Right ventricle myocardium inferior (tissue), 1 donor: ENCODE measurements around the gene TULP4. TPM values are rescaled to one million over a fixed set of nuclear protein-coding genes. Genes with fewer than 3 reads are reported as not detected.
"Not testable (repeated sequence)": the region's sequence is repeated elsewhere in the genome, so short reads cannot be mapped to it uniquely, and the experiment has no call there.

Source experiments
- ATAC-seq: fragments of 200-7000 bp; cut with Tn5 transposase; one replicate; pipeline ENCODE4 v1.9.1; 2020; ENCODE audit warnings: mild to moderate bottlenecking, moderate library complexity
- DNase-seq: peaks from one replicate; pipeline ENCODE4 v3.0.0; 2021; ENCODE audit errors: missing footprints
- intact Hi-C: fragments of 100-400 bp; cut with DNase I; formaldehyde crosslinking; loops from one replicate; pipeline ENCODE4 v1.11.0; 2022
- total RNA-seq: library from RNA; stranded (reverse); fragmentation: NEBNext Ultra II Directional; extraction: Animal tissue kit (Norgen Biotek cat#: 25700); gene quantifications from one replicate; pipeline ENCODE4 v1.2.1, GENCODE V29; 2021
- donor health status: DM: no; HTN: yes; CAD: no; lungs with severe emphysema.

TULP4 gene
- total RNA-seq, 1 donor from 2014 or later = 94.9 TPM

DNA sequence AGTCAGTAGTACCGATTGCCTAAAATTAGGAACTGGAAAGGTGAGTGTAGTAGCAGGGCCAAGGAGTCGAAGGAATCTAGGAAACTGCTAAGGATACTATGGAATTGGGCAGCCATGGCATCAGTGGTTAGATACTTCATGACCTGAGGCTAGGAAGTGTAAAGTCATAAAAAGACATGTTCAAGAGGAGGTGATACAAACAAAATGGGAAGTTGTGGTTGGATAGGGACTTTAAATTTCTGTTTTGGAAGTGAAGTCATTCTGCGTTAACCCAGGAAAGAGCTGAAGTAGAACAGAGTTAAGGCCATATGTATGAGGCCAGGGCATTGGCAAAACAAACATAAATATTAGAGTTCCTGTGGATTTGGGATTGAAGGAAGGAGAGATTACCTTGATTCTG is 159.1 kb downstream of the TULP4 start:
- intact Hi-C loops = no loop called here
- DNase-seq (no peak), ATAC-seq (no peak)

DNA sequence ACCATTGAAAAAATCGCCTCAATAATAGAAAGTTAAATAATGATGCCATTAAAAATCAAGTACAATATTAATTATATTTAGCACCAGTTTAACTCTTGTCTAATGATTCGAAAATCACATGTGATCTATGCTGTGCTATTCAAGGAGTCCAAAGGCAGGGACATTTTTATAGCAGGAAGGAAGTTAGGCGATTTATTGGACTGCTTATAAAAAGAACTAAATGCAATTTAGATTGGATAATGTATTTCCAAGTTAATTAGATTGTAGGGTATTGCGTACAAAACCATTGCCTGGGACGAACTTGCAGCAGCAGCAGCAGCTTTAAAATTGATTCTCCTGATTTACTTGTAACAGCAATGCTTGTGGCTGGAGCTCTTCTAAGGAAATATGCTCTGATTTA is 160.2 kb downstream of the TULP4 start:
- intact Hi-C loops = no loop called here
- DNase-seq = no peak
- no peak for ATAC-seq

DNA sequence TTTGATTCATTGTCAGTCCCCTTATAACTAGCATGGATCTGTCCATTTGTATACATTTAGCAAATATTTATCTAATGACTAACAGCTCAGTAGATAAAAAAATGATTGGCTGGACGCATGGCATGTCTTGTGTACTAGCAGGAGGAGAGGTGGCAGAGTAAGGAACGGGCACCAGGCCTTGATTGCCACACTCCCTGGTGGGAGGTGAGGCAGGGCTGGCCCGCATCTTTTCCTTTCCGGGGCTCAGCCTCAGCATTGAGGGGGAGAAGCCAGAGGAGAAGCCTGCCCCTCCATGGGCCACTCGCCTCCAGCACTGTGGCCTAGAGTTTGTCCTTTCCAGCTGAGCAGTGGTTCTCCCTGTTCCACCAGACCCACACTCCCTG is 162.7 kb downstream of the TULP4 start:
- intact Hi-C loops = no loop called here
- peak; percentile 20 for ATAC-seq
- no peak for DNase-seq

DNA sequence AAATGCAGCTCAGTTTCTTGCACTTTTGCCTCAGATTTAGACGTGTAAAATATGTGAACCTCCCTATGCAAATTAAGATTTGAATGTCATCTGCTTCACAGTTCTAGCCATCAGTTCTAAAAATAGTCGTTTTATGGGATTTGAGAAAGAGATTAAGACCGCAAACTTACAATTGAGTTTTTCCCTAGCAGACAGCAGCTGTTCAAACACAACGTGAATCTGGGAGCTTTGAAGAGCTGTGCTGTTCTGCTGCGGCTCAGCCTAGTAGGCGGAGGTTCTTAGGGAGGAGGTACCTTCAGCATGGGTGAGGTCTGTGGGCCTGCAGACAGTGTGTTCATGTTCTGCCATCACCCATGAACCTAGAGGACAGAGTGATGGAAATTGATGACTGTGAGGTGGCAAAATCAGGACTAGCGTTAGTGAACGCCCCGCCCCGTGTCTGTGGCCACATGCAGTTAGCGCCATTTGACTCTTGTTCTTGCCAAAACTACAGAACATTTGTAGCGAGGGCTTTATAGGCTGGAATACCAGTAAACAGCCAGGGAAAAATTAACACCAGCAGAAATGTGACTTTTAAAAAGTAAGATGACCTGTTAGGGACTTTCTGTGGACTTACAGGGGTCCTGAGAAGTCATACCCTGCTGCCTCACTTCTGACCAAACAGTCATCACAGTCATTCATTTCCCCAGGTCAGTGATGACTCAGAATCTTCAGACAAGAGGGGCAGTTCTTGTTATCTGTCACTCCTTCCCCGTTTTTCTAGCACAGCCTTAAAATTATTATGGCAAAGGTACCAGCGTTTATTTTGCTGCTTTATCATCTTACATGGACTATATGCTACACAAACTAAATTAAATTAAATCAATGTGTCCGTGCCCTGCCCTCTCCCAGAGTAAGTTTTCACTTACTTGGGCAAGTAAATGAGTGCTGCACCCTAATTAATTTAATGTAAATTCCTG is 163.4 kb downstream of the TULP4 start:
- intact Hi-C loops = no loop called here
- peak; percentile 72 for ATAC-seq
- no peak for DNase-seq

DNA sequence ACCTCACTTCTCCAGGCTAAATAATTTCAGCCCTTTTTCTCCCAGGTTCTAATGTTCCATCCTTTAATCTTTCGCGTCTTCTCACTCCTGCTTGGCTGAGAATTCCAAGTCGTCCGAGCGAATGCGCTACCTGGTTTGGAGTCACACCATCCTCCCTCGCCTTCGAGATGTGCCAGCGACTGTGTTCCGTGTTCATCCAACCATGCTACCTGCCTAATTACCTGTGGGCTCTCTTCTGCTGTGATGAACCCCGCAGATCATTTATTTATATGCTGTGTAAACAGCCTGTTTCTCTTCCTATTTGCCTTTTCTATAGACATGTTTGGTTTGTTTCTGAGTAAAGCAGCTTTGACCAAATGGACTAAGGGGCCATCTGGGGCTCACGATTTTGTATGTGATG is 164.1 kb downstream of the TULP4 start:
- intact Hi-C loops = no loop called here
- ATAC-seq = no peak

DNA sequence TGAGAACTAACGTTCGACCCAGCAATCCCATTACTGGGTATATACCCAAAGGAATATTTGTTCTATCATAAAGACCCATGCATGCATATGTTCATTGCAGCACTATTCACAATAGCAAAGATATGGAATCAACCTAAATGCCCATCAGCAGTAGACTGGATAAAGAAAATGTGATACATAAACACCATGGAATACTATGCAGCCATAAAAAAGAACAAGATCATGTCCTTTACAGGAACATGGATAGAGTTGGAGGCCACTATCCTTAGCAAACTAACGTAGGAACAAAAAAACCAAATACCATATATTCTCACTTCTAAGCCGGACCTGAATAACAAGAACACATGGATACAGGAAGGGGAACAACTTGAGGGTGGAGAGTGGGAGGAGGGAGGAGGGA is 165.5 kb downstream of the TULP4 start:
- intact Hi-C loops, ATAC-seq, DNase-seq: not testable (repeated sequence)

More for the DNA sequence above, 164.1 kb downstream of the TULP4 start:
- DNase-seq = no peak

DNA sequence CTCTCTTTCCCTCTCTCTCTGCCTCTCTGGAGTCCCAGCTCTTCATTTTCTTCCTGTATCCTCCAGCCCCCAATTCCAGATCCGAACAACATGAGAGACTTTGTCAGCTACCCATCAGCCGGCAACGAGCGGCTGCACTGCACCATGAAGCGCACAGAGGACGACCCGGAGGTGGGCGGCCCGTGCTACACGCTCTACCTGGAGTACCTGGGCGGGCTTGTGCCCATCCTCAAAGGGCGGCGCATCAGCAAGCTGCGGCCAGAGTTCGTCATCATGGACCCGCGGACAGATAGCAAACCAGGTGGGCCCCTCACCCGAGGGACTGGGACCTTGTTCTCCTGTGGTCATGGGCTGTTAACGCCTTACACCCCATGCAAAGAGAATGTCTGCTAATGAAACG is 168.7 kb downstream of the TULP4 start:
- intact Hi-C loops = no loop called here
- ATAC-seq = no peak
- DNase-seq = no peak

DNA sequence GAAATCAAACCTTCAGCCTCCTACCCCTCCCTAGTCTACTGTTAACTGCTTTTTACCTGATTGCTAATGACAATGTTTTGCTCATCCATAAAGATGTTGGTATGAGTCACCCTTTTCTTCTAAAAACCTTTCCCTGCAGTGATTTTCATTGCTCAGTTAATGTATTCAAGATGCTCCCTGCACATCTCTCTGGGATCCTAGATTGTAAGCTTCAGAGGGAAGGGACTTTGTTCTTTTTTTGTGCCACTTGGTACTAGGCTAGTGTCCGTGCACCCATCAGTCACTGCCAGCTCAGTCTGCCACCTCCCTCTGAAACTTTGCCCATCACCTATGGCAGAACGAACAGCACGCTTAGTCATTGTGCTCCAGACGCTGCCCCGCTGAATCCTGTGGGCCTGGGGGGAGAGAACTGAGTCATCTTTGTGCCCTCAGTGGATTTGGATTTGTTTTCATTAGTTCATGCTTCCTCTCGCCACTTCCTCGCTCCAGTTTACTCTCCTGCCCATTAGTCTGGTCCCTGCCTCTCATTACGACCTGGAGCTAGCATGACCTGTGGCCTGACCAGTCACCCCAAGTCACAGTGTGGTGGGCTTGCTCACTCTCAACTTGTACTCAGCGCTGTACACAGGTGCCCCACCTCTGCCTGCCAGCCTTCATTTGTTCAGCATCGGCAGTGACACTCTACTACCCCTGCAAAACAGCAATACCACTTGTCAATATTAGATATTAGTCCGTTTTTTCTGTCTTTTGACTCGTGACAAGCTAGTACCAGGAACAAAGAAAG is 169.6 kb downstream of the TULP4 start:
- ATAC-seq (no peak), DNase-seq (no peak)
- intact Hi-C loops = no loop called here

DNA sequence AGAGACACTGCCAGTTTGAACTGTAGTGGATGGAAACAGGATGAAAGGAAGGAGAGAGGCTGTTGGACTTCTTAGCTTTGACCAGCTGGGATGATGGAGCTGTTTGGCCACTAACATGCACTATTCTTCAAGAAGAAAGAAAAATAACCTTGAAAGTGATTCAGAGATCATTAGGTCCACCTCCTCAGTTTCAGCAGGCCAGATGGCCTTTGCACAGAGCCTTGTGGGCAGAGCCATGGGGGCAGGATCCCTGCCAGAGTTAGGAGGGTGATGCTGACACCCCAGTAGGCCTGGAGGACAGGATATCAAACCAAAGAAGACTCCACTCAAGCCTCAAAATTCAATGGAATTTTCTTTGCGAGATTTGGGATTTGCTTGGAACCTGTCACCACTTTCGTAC is 173.2 kb downstream of the TULP4 start:
- ATAC-seq (no peak), DNase-seq (no peak)
- intact Hi-C loops = no loop called here

DNA sequence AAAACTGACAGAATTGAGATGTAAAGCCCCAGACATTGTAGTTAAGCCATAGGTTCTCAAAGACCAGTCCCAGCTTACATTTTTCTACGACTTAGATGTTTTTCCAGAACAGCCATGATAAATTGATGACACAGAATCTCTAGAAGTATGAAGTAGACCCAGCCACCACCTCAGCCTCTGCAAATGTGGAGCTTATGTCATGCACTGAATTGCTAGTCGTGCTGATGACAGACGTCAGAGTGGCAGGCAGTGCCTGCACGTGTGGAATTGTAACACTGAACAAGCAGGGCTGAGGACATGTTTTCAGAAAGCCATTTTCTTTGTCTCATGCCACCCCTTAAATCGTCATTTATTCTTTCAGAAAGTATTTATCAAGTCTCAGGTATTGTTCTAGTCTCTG is 175.2 kb downstream of the TULP4 start:
- no peak for ATAC-seq
- intact Hi-C loops = no loop called here
- no peak for DNase-seq

DNA sequence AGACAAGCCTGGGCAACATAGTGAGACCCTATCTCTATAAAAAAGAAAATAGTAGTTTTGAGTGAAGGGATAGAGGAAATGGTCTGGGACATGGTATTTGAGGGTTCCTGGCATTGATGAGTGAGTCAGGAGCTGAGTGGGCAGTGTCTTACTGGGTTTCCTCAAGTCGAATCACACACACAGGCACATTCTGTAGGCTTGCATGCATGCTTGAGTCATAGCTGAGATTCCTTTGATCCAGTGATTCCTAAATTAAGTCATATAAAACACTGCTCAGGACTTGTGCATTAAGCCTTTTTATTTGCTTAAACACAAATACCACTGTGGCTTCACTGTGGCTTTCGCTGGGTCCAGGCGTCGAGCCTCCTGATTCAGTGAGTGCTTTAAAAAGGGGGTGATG is 175.8 kb downstream of the TULP4 start:
- intact Hi-C loops = no loop called here
- no peak for DNase-seq
- ATAC-seq = no peak

DNA sequence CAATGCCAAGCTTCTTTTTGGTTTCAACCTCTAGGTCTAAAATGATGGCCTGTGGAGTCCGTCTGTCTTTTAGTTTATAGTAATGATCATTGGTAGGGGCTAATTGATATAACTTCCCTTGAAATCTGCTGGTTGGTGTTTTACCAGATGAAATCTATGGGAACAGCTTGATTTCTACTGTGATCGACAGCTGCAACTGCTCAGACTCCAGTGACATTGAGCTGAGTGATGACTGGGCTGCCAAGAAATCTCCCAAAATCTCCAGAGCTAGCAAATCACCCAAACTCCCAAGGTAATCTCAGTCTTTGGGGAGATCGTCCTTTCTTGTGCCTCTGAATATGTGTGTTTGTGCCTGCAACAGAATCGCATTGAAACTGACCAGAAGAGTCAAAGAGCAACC is 177.2 kb downstream of the TULP4 start:
- no peak for ATAC-seq
- intact Hi-C loops = no loop called here
- DNase-seq = no peak

DNA sequence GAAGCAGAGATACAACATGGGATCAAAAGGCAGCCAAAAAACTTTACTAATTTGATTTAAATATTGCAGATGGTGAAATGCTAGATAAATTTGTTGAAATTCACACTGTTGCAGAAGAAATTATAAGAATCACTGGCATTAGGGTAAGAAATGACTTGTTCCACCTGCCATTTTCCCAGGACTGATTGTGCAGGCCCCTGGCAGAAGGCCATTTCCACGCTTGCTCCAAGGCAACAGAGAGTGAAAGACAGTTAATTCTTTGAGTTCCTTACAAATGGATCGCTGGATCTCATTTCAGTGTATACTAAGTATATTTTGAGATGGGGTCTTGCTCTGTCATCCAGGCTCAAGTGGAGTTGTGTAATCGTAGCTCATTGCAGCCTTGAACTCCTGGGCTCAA is 180.6 kb downstream of the TULP4 start:
- no peak for DNase-seq
- no peak for ATAC-seq
- intact Hi-C loops = no loop called here

DNA sequence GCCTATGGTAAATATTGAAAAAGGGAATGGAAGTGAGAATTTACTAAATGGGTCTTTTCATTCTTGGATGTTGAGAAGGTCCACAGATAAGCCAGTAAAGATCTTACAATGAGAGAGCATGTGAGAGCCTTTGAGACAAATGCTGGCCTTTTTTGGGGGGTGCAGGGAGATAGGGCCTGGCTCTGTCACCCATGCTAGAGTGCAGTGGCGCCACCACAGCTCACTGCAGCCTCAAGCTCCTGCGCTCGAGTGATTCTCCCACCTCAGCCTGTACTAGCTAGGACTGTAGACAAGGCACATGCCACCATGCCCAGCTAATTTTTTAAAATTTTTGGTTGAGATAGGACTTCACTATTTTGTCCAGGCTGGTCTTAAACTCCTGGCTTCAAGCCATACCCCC is 184.4 kb downstream of the TULP4 start:
- DNase-seq (no peak), ATAC-seq (no peak)
- intact Hi-C loops = no loop called here

DNA sequence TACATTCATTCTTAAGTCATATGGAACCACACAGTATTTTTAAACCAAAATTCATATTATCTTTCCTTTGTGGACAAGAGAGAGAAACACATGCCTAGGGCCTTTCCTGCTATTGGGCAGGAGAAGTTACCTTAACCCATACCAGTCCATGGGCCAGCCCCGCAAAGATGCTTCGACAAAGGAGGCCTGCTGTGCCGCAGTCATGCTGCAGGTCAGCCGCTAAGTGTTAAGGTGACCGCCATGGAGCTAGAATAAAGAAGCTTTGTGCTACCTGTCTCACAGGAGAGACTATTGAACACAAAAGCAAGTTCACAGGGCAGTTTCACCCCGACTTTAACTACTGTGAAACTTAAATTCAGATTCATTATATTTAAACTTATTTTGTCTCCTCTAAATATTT is 185.4 kb downstream of the TULP4 start:
- intact Hi-C loops = no loop called here
- ATAC-seq (no peak), DNase-seq (no peak)

DNA sequence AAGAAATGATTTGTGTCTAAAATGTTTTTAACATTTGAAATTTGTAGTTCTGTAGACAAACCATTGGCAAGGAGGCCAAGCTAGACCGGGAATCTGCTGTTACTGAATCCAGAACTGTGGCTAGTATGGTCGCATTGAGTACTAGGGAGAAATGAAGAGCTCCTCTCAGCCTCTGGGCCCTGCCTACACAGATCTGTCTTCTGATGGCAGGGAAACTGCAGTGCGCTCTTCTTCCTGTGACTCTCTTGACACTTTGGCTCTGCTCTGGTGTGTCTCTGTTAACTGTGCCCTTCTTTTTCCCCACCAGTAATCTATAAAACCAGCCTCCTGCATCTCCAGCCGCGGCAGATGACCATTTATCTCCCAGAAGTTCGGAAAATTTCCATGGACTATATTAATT is 186.1 kb downstream of the TULP4 start:
- ATAC-seq = no peak
- intact Hi-C loops = no loop called here
- no peak for DNase-seq

DNA sequence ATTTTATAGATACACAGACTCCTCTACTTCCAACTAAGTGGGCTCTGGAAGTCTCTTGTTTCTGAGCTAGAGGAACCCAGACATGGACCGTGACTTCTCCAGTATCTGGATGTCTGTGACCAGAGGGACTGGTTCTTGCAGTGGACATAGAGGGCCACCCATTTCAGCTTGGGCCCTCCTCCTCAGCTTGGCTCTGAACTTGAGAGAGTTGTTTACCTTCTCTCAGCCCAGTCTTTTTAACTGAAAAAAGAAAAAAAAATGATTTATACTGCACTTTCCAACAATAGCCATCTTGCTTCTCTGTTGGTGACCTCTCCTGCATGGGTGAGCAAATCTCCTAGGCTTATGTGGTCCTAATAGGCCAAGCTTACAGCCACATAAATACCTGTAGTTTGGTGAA is 187.3 kb downstream of the TULP4 start:
- ATAC-seq (no peak), DNase-seq (no peak)
- intact Hi-C loops = no loop called here

DNA sequence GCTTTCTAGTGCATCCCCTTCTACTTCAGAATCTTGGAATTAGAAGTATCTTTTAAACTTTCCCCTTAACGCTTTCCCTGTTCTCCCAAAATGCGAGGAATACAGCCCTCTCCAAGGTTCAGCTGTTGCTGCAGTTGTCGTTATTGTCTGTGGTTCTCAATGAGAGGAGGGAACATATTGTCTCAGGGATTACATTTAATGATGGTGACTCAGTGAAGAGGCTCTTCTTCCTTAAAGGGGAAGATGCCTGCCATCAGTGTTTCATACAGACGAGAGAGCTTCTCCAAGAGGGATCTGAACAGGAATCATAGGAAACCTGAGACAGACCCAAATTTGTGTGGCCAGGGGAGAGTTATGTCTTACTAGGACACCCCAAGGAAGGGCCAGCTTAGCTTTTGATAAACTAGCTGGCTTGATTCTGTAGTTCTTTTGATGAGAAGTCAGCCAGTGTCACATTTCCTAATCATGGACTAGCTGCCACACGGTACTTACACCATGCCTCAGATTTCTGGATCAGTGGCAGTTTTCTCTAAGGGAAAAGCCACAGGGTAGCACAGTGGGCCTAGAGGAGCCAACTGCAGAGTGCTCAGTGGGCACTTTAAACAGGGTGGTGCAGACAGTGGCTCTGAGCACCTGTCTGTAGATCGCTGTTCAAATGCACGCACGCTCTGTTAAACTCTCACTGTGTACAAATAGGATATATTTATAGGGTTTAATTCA is 187.9 kb downstream of the TULP4 start:
- intact Hi-C loops = no loop called here
- no peak for DNase-seq
- ATAC-seq = no peak
